Endothelial cell of umbilical vein (primary cell): ENCODE measurements around the gene ECI1. TPM values are rescaled to one million over a fixed set of nuclear protein-coding genes. Genes with fewer than 3 reads are reported as not detected.
A peak's percentile ranks its signal among the peaks of the same experiment; 100 is the strongest.

Source experiments
- Bru-seq: library from RNA; stranded (reverse); fragments of 400-500 nt; gene quantifications from one replicate; lab custom pipeline; 2021; lab: Mats Ljungman, UMichigan
- BruChase-seq, 2 experiments: library from RNA; stranded (reverse); fragments of 400-500 nt; gene quantifications; one replicate each; lab custom pipeline; 2021; lab: Mats Ljungman, UMichigan
- BruUV-seq: library from RNA; stranded (reverse); fragments of 400-500 nt; replicated peaks from 2 replicates; lab custom pipeline; 2021; lab: Mats Ljungman, UMichigan
- CTCF ChIA-PET: fragments of 300-600, 350-600 bp; sonication (Branson Sonifier 250); formaldehyde crosslinking; loops from one replicate; lab custom pipeline; 2021; ENCODE audit warnings: antibody characterized with exemption, inconsistent platforms; lab: Charles Lee
- POLR2A ChIA-PET: fragments of 300-600, 350-600 bp; sonication (Branson Sonifier 250); formaldehyde crosslinking; loops from one replicate; lab custom pipeline; 2021; ENCODE audit warnings: antibody characterized with exemption, inconsistent platforms; lab: Charles Lee
- DNase-seq: peaks from one replicate; pipeline ENCODE4 v3.0.0-alpha.2; 2011; ENCODE audit warnings: low read depth, low spot score
- FAIRE-seq: peaks from 2 replicates; lab custom pipeline; 2011; peaks lifted over from hg19 to GRCh38; lab: Jason Lieb, UNC
- H2AFZ ChIP-seq: 2 replicates; pipeline ENCODE4 v1.6.0; 2012; ENCODE audit warnings: low read depth, low read length, control low read depth, inconsistent platforms
- H3K27ac ChIP-seq: 2 replicates; pipeline ENCODE4 v1.5.1; 2011; ENCODE audit warnings: low read depth, mild to moderate bottlenecking, control low read depth, low read length, moderate library complexity; ENCODE audit not compliant: insufficient read depth
- H3K27me3 ChIP-seq, 2 experiments: 2 replicates each; pipeline versions ENCODE4 v1.6.0 to v1.6.1; 2011; ENCODE audit warnings: low read length in 2 of 2, mixed read lengths in 1 of 2; ENCODE audit not compliant: control insufficient read depth in 2 of 2, insufficient read depth in 2 of 2
- H3K36me3 ChIP-seq, 2 experiments: 2 replicates in 1 of 2; 3 replicates in 1 of 2; pipeline ENCODE4 v1.5.1; 2011; ENCODE audit warnings: low read length in 2 of 2, mild to moderate bottlenecking in 1 of 2, moderate library complexity in 1 of 2; ENCODE audit not compliant: control insufficient read depth in 2 of 2, insufficient read depth in 2 of 2; ENCODE audit errors: extremely low read depth in 1 of 2
- H3K4me1 ChIP-seq: 3 replicates; pipeline ENCODE4 v1.5.1; 2011; ENCODE audit warnings: mild to moderate bottlenecking, low read length; ENCODE audit not compliant: control insufficient read depth, insufficient read depth; ENCODE audit errors: extremely low read depth
- H3K4me2 ChIP-seq: 2 replicates; pipeline ENCODE4 v1.6.1; 2011; ENCODE audit warnings: low read length, control low read depth, mixed read lengths; ENCODE audit not compliant: insufficient read depth
- H3K4me3 ChIP-seq, 3 experiments: fragments of 200-600 bp in 1 of 3; sonication (generic), shearing (Covaris generic) in 1 of 3; replicated peaks in 1 of 3; 2 replicates each; pipeline ENCODE4 v1.5.1; 2011 to 2016; ENCODE audit warnings: control low read depth in 3 of 3, low read length in 3 of 3, mild to moderate bottlenecking in 2 of 3, inconsistent platforms in 1 of 3, low read depth in 1 of 3, moderate library complexity in 1 of 3; ENCODE audit not compliant: insufficient read depth in 1 of 3
- H3K79me2 ChIP-seq: 2 replicates; pipeline ENCODE4 v1.6.0; 2012; ENCODE audit warnings: low read length, inconsistent platforms; ENCODE audit not compliant: control insufficient read depth, insufficient read depth
- H3K9ac ChIP-seq: replicated peaks from 2 replicates; pipeline ENCODE3; 2011; ENCODE audit warnings: low read length, control low read depth; ENCODE audit not compliant: insufficient read depth; ENCODE audit errors: extremely low read depth
- H3K9me1 ChIP-seq: replicated peaks from 3 replicates; pipeline ENCODE4 v1.6.0; 2011; ENCODE audit warnings: mild to moderate bottlenecking, low read length; ENCODE audit not compliant: control insufficient read depth, insufficient read depth; ENCODE audit errors: extremely low read depth
- H3K9me3 ChIP-seq: replicated peaks from 2 replicates; pipeline ENCODE4 v1.5.1; 2012; ENCODE audit warnings: low read length, inconsistent platforms; ENCODE audit not compliant: control insufficient read depth, insufficient read depth
- H4K20me1 ChIP-seq: replicated peaks from 2 replicates; pipeline ENCODE3; 2011; ENCODE audit warnings: mild to moderate bottlenecking, low read length; ENCODE audit not compliant: control insufficient read depth, insufficient read depth; ENCODE audit errors: extremely low read depth
- EZH2 ChIP-seq: IDR thresholded peaks from 2 replicates; pipeline ENCODE4 v1.6.1; 2012; ENCODE audit warnings: borderline replicate concordance, low read depth, mild to moderate bottlenecking, moderate library complexity, low read length, inconsistent platforms; ENCODE audit not compliant: severe bottlenecking
- FOS ChIP-seq: IDR thresholded peaks from 2 replicates; pipeline ENCODE4 v1.6.1; 2011; ENCODE audit warnings: mild to moderate bottlenecking, low read length, moderate library complexity, borderline replicate concordance; ENCODE audit not compliant: insufficient read depth
- GATA2 ChIP-seq: IDR thresholded peaks from 2 replicates; pipeline ENCODE4 v1.7.0; 2011; ENCODE audit warnings: low read depth, mild to moderate bottlenecking, moderate library complexity, mixed read lengths, low read length; ENCODE audit not compliant: insufficient read length, insufficient read depth
- JUN ChIP-seq: IDR thresholded peaks from 2 replicates; pipeline ENCODE4 v1.6.1; 2011; ENCODE audit warnings: borderline replicate concordance, low read depth; ENCODE audit not compliant: insufficient read length, insufficient read depth
- MYC ChIP-seq: IDR thresholded peaks from one replicate; pipeline ENCODE4 v1.6.1; 2011; ENCODE audit warnings: mild to moderate bottlenecking, low read depth, low read length
- POLR2A ChIP-seq: IDR thresholded peaks from 2 replicates; pipeline ENCODE4 v1.6.1; 2012; ENCODE audit warnings: low read depth, mild to moderate bottlenecking, control low read depth, low read length
- POLR2AphosphoS5 ChIP-seq: IDR thresholded peaks from 2 replicates; pipeline ENCODE4 v1.6.1; 2012; ENCODE audit warnings: low read depth, mild to moderate bottlenecking, control low read depth, low read length, moderate library complexity; ENCODE audit not compliant: insufficient read depth
- dilution Hi-C: fragments of 300-500 bp; cut with MboI; formaldehyde crosslinking; loops from one replicate; pipeline ENCODE4 v1.15.0; 2019; ENCODE audit warnings: low sequenced_read_pairs; ENCODE audit not compliant: extremely low pct_ligation_motif_present
- intact Hi-C: fragments of 100-400 bp; cut with micrococcal nuclease; formaldehyde crosslinking; loops from one replicate; pipeline ENCODE4 v1.10.0; 2022
- long read RNA-seq: library from polyadenylated mRNA; stranded (forward); transcript quantifications from one replicate; pipeline ENCODE4 v2.0.0, GENCODE V29; 2021
- polyA minus RNA-seq, 3 experiments: library from RNA; depleted of rRNA, polyadenylated mRNA; stranded (reverse); fragments of >200 nt; gene quantifications; 1 replicate in 1 of 3; 2 replicates in 2 of 3; pipeline ENCODE4 v1.2.3, GENCODE V29; 2011
- polyA plus RNA-seq, 4 experiments: library from polyadenylated mRNA; depleted of rRNA in 3 of 4; stranded (reverse) in 3 of 4; unstranded in 1 of 4; fragments of >200 nt; gene quantifications; 2 replicates each; pipeline versions ENCODE4 v1.2.1 to v1.2.3, GENCODE V29; 2011 to 2012; ENCODE audit warnings: missing spikeins in 1 of 4
- total RNA-seq: library from RNA; stranded (reverse); gene quantifications from 2 replicates; pipeline ENCODE4 v1.2.3, GENCODE V29; 2021
- TF ChIP-seq, protein P1 (sequence below), 2 donors: IDR thresholded peaks; 1 replicate in 1 of 2; 2 replicates in 1 of 2; pipeline ENCODE4 v1.5.1; 2011; ENCODE audit warnings: low read length in 2 of 2, mild to moderate bottlenecking in 2 of 2, moderate library complexity in 2 of 2, control low read depth in 1 of 2, inconsistent platforms in 1 of 2, low read depth in 1 of 2; ENCODE audit not compliant: insufficient read depth in 1 of 2; ENCODE audit errors: extremely low read depth in 1 of 2
- TF ChIP-seq, protein P2 (sequence below): IDR thresholded peaks from 2 replicates; pipeline ENCODE4 v1.6.1; 2011; ENCODE audit not compliant: insufficient read depth, insufficient read length

ECI1 gene, protein sequence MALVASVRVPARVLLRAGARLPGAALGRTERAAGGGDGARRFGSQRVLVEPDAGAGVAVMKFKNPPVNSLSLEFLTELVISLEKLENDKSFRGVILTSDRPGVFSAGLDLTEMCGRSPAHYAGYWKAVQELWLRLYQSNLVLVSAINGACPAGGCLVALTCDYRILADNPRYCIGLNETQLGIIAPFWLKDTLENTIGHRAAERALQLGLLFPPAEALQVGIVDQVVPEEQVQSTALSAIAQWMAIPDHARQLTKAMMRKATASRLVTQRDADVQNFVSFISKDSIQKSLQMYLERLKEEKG
- total RNA-seq (43.6 and 45.8 TPM in 2 replicates), polyA plus RNA-seq (48.3 and 57.3 TPM in 2 replicates), polyA minus RNA-seq (13.3 and 14.0 TPM in 2 replicates), Bru-seq, nascent RNA (percentile 54 among the genes with signal in this experiment), BruChase-seq, experiment 1, labeled RNA remaining after a 6-hour chase (percentile 61 among the genes with signal in this experiment), BruChase-seq, experiment 2, labeled RNA remaining after a 2-hour chase (percentile 61 among the genes with signal in this experiment)
- 30.6 and 39.4 TPM in 2 replicates for polyA plus RNA-seq (2011; cell fraction: cytosol; rRNA removed)
- polyA plus RNA-seq (2011; cell fraction: nucleus; rRNA removed), result 27.5 and 27.6 TPM in 2 replicates
- polyA plus RNA-seq (2012), result 24.3 and 34.1 TPM in 2 replicates
- 62.2 TPM for polyA minus RNA-seq (2011; cell fraction: cytosol; rRNA and poly(A)+ RNA removed)
- 11.8 TPM in 2 replicates for polyA minus RNA-seq (2011; cell fraction: nucleus; rRNA and poly(A)+ RNA removed)
- long read RNA-seq, transcript ECI1-201 (7 exons, 1,541 nt), result major isoform, 88 of 115 reads
- long read RNA-seq, transcript ECI1-206 (6 exons, 961 nt), result minor isoform, 12 of 115 reads
- long read RNA-seq, partial matches to known transcripts, result 10 of 115 reads
- long read RNA-seq, other reads (novel, unspliced or antisense), result 3 of 115 reads

DNA sequence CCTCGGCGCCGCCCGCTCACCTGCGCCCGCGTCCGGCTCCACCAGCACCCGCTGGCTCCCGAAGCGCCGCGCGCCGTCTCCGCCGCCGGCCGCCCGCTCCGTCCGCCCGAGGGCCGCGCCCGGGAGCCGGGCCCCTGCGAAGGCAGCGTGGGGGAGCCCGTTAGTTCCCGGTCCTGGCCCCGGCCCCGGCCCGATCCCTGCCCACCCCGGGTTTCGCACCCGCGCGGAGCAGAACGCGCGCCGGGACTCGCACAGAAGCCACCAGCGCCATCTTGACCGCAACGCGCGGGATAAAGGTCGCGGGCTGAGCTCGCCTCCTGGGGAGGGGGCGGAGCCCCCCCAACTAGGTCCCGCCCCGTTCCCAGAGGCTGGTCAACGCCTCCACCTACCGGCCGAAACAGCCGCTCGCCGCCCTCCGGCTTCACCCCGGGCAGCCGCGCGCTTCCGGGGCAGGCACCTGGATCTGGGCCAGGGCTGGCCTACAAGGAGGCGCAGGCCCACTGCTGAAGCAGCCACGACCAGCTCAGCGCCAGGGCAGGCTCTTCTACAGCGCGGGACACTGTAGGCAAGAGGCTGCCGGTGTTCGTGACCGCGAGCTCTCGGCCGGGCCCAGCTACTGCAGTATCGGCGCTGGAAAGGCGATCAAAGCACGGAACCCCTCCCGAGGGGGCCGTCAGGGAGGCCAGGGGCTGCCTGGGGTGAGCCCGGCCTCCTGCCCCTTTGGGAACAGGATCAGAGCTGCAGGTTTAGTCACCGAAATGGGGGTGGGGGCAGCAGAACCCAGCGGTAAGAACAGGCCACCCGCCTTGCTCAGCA lies at the start of gene ECI1:
Gene ECI1 (minus strand): TSS at position 292 of the 816 bp plus-strand sequence. CDS start 21 bp downstream, at position 271.
- BruUV-seq, result no TSS peak
- ChIA-PET POLR2A (interaction anchor here (1.2 to 1.9 kb wide), 3 partner anchors 17 to 104 kb away, joined by 4 to 12 read pairs (median 6); partner anchors contain the start of gene TRAF7), CTCF (interaction anchor here (0.6 to 2.8 kb wide), 26 partner anchors 9 to 250 kb away, joined by 3 to 17 read pairs (median 6); partner anchors contain the start of genes CASKIN1, DNASE1L2, NTHL1 and PGP)
- DNase-seq (peak; percentile 91), FAIRE-seq (peak; percentile 93)
- peak within 1 kb of the TSS; percentile 38 for H3K27ac ChIP-seq
- no peaks in the 10 kb centered on the region for H3K27me3 ChIP-seq
- H3K79me2 ChIP-seq, result peaks cover 11% of the 10 kb centered on the region
- peak within 1 kb of the TSS; percentile 67 to 95 (median 75) for H3K4me3 ChIP-seq
- H3K4me2 ChIP-seq, result peak within 1 kb of the TSS; percentile 82
- H3K9ac ChIP-seq, result peak within 1 kb of the TSS; percentile 72
- H3K36me3 ChIP-seq, result peaks cover 12 to 20% of the 10 kb centered on the region in 2 experiments
- intact Hi-C loops (loop anchor here (1.0 to 5.0 kb wide), 7 partner anchors 17 to 246 kb away; partner anchors contain the start of genes CASKIN1, E4F1, RNPS1 and TBC1D24), dilution Hi-C loops (no loop called here)
- no peaks in the 10 kb centered on the region for H4K20me1 ChIP-seq
- TF ChIP-seq, protein P1, sequence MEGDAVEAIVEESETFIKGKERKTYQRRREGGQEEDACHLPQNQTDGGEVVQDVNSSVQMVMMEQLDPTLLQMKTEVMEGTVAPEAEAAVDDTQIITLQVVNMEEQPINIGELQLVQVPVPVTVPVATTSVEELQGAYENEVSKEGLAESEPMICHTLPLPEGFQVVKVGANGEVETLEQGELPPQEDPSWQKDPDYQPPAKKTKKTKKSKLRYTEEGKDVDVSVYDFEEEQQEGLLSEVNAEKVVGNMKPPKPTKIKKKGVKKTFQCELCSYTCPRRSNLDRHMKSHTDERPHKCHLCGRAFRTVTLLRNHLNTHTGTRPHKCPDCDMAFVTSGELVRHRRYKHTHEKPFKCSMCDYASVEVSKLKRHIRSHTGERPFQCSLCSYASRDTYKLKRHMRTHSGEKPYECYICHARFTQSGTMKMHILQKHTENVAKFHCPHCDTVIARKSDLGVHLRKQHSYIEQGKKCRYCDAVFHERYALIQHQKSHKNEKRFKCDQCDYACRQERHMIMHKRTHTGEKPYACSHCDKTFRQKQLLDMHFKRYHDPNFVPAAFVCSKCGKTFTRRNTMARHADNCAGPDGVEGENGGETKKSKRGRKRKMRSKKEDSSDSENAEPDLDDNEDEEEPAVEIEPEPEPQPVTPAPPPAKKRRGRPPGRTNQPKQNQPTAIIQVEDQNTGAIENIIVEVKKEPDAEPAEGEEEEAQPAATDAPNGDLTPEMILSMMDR (IDR thresholded peaks at IDR 0.05; ENCODE audit: extremely low read depth in 1 of 2, insufficient read depth in 1 of 2, low read depth in 1 of 2, low read length in 2 of 2), result peak; percentile 58 to 78
- TF ChIP-seq MYC, result no peak
- no peak for TF ChIP-seq EZH2
- TF ChIP-seq, protein P2, sequence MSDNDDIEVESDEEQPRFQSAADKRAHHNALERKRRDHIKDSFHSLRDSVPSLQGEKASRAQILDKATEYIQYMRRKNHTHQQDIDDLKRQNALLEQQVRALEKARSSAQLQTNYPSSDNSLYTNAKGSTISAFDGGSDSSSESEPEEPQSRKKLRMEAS, result no peak
- no peak for TF ChIP-seq GATA2
- peak; percentile 86 for TF ChIP-seq POLR2A
- TF ChIP-seq POLR2AphosphoS5, result peak; percentile 98
- no peak for TF ChIP-seq FOS
- no peak for TF ChIP-seq JUN
- H3K9me1 ChIP-seq, result no peaks in the 10 kb centered on the region
- H3K4me1 ChIP-seq, result peaks cover 13% of the 10 kb centered on the region
- peak within 1 kb of the TSS; percentile 24 for H2AFZ ChIP-seq
- H3K9me3 ChIP-seq, result no peaks in the 10 kb centered on the region
